Measurements from ENCODE around the gene COX19.

COX19 gene

DNA sequence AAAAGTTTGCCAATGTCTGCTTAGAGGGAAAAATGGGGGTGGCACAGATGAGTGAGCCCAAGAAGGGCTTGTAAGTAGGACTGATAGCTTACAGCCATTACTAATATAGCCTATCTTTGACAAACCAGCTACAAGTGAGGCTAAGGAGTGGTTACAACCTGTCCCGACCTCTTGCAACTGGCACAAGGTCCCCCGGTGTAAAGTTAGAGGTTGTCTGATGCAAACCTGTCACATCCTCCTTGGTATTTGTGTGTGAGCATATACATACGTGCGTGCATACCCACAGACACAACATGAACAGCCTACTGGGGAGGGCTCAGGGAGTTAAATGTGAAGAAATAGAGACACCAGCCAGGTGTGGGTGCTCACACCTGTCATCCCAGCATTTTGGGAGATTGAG is 35.5 kb downstream of the COX19 start:
- DNase-seq: no peak

DNA sequence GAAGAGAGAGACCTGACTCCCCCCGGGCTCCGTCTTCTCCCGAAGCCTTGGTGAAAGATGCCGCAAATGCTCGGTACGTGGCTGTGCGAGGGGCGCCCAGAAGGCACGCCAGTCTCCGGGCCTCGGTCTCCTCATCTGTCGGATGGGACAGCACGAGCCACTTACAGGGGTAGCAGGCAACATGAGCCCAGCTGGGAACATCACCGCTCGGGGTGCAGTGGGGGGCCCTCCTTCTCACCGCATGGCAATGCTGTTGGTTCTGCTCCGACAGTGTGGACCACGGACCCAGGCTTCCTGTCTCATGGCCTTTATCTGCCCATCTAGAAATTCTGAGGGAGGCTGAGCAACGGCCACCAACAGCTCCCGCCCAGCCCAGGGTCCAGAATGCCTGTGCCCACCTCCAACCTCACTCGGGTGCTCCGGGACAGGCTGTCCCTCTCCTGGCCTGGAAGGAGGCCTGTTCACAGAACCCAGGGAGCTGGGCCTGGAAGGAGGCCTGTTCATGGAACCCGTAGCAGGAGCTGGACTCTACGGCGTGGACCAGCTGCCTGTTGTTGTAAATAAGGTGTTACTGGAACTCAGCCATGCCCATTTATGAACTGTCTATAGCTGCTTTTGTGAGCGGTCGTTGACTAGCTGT is 36.7 kb downstream of the COX19 start:
- DNase-seq: no peak

DNA sequence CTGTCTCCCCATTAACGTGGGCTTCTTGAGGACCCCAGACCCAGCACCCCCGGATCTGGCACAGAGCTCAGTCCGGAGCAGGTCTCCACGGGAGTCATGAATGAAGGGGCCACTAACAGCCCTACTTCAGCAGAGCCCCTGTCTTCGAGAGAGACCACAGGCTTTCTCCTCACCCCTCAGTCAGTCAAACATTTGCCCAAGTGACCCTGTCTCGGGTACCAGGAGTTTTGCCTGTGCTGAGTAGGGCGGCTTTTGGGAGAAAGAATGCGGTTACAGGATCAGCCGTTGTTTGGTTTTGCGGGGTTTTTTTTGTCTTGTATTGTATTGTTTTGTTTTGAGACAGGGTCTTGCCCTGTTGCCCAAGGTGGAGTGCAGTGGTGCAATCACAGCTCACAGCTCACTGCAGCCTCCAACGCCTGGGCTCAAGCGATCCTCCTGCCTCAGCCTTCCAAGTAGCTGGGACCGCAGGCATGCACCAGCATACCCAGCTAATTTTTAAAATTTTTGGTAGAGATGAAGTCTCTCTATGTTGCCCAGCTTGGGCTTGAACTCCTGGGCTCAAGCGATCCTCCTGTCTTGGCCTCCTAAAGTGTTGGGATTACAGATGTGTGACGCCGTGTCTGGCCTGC is 37.4 kb downstream of the COX19 start:
- DNase-seq: no peak

DNA sequence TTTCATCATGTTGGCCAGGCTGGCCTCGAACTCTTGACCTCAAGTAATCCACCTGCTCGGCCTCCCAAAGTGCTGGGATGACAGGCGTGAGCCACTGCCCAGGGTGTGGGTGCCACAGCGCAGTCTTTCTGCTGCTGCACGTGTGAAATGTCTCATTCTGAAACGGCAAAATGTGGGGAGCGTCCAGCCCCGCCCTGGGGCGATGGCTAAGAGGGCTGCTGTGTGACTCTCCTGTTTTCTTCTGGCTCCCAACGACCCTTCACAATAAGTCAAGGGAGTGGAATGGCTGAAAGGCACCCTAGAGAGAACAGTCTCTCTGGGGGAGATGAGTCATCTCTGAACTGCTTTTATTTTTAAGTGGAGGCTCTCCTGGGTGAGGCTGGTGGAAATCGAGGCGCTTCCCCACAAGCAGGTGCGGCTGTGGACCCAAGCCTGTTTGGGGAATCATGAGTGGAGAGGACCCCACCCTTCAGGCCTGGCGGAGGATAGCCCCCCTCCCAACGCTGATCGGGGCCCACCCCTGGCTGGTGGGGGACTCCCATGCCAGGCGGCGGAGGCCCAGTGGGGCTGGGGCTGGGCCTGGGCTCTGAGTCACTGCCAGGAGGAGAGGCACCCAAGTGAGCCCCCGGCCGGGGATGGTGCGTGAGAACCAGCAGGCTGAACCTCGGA is 38.8 kb downstream of the COX19 start:
- DNase-seq: no peak

DNA sequence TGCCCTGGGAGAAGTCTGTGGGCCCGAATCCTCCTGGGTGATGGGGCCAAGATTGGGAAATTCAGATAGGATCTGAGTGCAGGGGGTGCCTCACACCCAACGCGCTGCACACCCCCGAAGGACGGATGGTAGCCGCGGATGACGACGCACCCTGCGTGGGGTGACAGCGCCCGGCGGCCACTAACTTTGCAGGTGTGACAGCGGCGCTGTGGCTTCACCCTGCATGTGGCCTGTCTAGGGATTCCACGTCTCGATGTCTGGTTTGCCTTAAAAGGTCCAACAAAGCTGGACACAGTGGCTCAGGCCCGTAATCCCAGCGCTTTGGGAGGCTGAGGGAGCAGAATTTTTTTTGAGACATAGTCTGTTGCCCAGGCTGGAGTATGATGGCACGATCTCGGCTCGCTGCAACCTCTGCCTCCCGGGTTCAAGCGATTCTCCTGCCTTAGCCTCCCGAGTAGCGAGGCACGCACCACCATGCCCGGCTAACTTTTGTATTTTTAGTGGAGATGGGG is 39.4 kb downstream of the COX19 start:
- no peak for DNase-seq

DNA sequence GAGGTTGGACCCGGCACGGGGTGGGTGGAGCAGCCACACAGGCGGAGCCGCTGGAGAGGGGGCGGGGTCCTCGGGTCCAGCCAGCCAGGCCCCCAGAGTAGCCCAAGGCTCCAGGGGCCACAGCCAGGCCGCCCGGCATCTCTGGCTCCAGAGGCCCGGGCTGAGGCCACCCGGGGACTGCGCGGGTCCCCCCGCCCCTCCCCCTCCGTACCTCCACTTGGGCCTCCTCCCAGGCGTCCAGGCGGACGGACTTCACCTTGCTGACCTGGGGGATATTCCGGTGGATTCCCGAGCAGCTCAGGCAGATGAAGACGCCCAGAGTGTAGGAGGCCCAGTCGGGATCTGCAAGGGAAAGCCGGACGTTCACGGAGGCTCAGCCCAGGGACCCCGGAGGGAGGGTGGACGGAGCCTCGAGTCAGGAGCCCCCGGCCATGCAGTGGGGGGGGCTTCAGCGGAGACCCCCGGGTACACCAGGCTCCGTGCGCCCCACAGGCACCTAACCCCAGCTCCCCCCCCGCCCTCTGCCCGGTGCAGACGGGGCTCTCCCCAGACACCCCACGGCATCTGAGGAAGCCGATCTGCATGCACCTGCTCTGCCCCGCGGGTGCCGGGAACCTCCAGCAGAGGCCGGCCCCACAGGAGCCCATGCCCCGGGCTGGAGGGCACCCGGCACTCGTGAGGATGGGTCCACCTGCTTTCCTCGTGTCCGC is 40.0 kb downstream of the COX19 start:
- no peak for DNase-seq

DNA sequence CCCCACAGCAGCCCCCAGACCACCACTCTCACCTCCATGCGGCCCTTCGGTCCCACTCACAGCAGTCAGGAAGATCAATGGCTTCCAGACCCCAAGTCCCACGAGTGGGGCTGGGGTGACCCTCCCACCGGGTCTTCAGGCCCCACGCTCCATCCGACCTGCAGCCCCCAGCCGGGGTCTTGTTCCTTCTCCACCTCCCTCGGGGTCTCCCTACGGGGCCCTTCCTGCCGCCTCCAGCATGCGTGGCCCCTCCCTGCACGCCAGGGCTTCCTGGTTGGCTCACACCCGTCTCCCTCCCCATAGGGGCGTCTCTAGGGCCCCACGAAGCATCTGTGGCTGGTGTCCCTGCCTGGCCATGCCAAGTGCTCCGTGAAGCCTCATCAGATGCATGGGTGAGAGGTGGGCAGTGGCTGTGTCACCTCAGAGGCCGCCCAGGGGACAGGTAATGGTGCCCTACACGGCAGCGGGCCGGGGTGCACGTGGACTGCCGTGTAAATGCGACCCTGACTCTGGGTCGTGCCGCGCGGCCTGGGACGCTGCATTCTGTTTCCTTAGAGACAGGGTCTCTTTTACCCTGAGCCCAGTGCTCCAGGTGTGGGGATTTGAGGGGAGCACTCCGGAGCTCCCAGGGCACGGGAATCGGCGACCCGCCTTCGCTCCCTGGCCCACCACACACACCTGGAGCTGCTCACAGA is 40.7 kb downstream of the COX19 start:
- DNase-seq: no peak

DNA sequence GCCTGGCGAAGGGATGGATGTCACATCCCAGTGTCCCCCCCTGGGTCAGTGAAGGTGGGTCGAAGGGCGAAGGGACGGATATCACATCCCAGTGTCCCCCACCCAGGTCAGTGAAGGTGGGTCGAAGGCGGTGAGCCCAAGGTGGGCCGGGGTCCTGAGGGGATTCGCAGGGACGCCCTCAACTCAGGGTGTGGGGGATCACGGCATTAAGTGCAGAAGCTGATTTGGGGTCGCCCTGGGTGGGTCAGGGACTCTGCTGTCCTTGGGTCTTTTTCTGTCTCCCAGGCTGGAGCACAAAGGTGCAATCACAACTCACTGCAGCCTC is 42.7 kb downstream of the COX19 start:
- no peak for DNase-seq

DNA sequence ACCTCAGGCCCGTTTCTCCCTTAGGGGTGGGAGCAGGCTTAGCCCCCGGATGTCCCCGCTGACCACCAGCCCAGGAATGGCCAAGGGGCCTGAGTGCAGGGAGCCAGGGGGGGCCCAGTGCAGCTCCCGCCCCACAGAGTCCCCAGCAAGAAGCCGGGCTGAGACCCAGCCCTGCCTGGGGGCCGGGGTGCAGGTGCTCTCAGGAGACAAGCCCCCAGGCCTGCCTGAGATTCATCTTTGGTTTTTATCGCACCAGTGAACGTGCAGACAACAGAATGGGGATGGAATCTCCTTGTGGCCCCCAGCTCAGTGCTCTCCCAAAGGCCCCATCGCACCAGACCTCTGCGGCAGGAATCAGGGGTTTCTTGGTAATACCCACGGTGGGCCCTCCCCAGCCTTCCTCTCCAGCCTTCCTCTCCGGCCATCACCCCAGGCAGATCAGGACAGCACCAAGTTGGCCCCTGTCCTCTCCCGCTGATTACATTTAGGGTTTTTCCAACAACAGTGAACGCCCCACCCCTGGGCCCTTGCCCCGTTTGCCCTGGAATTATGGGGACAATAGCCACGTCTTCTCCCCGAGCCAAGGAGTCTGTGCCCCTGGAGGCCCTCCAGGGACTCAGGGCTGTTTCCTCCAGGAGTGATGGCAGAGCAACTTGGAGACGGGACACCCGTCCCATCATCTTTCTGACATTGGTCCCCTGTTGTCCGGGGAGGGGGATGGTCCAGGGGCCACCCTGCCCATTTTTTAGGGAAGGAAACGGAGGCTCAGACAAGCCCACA is 43.3 kb downstream of the COX19 start:
- no peak for DNase-seq

DNA sequence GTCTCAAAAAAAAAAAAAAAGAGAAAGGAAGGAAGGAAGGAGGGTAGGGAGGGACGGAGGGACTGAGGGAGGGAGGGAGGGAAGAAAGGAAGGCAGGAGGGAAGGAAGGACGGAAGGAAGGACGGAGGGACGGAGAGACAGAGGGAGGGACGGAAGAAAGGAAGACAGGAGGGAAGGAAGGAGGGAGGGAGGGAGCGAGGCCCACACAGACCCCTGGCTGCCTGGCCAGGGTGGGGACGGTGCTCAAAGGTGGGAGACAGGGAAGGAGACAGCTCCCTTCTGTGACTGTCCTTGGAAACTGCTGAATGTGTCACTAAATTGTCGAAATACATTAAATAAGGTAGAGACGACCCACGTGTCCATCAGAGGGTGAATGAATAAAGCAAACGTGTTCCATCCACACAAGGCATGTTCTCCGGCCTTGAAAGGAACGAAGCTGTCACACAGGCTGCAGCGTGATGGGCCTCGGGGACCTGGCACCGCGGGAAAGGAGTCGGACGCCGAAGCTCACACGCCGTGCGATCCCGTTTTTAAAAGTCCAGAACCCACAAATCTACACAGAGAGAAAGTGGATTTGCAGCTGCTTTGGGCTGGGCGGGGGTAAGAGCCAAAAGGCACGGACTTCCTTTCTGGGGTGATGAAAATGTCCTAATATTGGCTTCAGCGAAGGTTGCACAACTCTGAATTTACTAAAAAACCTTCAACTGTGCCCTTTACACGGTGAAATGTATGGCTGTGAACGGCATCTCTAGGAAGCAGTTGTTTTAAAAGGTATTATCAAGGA is 44.2 kb downstream of the COX19 start:
- no peak for DNase-seq

DNA sequence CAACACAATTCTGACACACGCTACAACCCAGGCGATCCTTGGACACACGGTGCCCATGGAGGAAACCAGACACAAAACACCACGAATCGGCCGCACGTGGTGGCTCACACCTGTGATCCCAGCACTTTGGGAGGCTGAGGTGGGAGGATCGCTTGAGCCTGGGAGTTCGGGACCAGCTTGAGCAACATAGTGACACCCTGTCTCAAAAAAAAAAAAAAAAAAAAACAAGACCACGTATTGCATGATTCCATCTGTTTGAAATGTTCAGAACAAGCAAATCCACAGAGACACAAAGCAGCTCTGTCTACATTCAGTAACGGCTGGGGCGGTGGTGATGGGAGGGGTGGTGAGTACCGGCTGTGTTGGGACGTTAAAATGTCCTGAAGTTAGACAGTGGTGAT is 46.0 kb downstream of the COX19 start:
- no peak for DNase-seq

DNA sequence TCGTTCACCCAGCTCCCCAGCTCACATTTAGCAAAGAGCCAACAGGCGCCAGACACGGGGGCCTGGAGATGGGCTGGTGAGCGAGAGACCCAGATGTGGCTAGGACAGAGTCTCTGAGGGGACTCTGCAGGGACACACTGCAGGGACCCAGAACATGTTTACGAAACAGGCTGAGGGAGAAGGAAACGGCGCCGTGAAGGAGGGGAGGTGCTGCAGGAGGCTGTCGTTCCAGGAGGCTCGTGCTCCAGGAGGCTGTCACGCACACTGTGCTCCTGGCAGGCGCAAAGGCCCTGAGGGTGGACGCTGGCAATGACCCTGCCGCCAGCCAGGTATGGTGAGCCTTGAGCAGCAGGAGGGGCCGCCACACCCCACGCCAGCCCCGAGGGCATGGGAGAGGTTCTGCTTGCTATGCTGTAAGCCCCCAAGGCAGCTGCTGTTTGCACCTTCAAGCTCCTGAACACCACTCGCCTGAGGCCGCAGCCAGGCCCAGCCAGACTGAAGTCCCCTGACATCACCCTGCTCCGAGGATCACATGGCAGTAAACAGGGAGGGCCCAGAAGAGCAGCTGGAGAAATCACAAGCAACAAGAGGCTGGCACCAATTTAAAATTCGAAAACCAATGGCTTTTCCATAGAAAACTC is 48.2 kb downstream of the COX19 start:
- DNase-seq: no peak

DNA sequence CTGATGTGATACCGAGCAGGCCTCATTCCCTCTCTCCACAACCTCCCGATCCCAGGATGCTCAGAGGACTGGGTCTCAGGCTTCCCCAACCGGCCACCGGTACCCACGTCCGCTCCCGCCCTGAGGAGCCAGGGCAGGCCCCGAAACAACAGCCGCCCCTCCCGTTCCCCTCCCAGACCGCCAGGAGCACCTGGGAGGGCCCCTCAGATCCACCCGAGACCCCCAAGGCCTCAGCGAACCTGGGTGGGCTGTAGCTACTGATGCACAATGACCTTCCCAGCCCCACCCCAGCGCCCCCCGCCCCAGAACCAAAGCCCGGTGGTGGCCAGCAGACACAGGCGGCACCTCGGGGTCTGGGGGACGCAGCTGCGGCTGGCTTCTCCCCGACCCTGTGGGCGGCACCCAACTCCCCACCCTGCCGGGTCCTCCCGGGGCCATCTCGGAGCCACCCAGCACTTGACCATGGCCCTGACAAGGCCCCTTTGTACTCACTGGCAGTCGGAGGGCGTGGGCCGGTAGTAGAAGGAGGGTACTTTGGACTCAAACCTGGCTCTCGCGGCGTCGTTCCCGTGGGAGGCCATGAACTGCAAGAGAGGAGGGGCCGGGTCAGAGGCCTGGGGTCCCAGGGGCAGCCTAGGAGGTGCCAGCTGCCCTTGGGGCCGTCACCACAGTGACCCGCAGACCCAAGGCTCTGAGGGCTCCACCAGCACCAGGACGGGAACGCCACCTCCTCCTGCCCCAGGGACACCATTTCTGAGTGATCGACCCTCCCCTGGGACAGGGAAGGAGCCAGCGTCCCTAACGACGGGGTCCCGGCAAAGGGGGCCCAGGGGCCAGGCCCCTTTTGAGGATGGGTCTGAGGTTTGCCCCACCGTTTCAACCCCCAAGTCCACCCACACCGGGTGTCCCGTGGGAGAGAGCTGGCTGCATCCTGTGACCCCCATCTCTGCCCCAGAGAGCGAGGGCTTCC is 49.0 kb downstream of the COX19 start:
- no peak for DNase-seq

DNA sequence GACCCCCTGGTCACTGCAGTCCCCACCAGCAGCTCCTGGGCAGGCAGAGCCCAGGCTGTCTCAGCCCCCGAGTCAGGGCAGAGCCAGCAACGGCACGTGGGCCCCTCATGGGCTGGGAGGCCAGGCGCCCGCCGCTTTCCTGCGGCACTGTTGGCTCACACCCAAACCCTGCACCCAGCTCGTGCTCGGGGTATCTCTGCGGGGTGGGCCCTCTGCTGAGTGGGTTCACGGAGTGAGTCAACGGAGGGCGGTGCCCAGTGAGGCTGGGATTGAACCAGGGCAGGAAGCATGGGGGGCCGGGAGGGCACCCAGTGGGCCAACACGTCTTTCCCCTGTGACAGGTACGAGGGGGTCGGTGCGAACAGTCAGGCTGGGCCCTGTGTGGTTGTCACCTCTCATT is 49.7 kb downstream of the COX19 start:
- no peak for DNase-seq

DNA sequence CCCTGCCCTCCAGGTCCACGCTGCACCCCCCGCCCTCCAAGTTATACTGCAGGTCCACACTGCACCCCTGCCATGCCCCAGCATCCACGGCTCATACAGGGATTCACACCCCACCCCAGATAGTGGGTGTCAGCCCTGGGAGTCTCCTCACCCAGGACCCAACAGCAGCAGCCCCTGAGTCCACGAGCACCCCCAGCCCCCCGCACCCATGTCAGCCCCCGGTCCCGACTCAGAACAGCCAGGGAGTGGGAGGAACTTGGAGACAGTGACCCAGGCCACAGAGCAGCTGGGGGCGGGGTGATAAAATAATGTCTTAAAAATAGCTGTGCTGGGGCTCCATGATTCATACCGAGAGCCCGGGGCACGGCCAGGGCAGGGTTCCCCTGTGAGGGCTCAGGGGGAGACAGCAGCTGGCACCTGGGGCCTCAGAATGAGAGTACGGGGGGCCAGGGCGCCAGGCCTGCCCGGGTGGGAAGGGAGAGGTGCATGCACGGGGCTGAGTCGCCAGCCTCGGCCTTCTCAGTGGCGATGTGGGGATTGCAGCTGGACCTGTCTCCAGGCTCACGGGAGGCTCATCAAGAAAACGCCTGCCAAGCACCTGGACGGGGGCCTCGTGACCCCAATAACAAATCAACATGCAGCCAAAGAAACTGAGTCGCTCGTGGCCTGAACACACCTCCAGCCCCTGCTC is 50.7 kb downstream of the COX19 start:
- peak; percentile 68 for DNase-seq

DNA sequence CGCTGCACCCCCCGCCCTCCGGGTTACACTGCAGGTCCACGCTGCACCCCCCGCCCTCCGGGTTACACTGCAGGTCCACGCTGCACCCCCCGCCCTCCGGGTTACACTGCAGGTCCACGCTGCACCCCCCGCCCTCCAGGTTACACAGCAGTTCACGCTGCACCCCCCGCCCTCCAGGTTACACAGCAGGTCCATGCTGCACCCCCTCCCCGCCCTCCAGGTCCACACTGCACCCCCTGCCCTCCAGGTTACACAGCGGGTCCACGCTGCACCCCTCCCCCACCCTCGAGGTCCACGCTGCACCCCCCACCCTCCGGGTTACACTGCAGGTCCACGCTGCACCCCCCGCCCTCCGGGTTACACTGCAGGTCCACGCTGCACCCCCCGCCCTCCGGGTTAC is 51.3 kb downstream of the COX19 start:
- peak; percentile 63 for DNase-seq

DNA sequence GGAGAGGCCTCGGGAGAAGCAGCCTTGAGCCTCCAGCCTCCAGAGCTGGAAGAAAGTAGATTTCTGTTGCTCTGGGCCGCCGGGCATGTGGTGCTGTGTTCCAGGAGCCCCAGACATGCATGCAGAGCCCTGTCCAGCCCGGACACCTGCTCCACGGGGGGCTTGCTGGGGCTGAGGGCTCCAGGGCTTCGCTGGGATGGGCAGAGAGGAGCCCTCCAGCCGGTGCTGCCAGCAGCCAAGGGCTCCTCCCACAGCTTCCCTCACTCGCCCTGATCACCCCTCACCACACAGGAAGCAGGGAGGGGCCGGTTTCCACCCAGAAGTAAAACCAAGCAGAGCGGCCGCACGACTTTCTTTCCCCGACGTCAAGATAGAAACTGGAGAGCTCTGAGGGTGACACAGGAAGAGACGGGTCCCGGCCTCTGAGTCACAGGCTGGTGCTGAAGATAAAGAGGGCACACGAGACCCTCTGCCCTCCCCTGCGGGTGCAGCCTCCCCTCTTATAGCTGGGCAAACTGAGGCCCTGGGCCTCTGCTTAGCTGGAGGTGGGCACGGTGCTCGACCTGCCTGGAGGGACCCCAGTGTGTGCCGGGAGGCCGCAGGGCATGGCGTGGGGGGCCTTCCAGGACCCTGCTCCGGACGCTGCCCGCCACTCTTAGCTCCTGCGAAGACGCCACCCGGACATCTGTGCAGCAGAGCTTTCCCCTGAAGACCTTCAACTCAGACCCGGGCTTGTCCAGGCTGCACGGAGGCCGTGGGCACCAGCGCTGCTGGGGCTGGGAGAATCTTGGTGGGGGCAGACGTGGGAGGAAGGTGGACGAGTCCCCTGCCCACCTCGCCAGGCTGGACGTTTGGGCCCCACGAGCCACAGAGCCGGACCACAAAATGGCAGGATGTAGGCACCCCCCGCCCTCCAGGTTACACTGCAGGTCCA is 52.0 kb downstream of the COX19 start:
- peak; percentile 89 for DNase-seq

All from NK-92 treated with Interleukin-12 subunit alpha and Interleukin-12 subunit beta, amount 100 ng/mL, for 24 hours (cell line).